GM19468 (cell line): Measurements from ENCODE around the gene BCO2.
"Not testable (repeated sequence)": the region's sequence is repeated elsewhere in the genome, so short reads cannot be mapped to it uniquely, and the experiment has no call there.

Experiments used
- ATAC-seq: cut with Tn5 transposase; IDR thresholded peaks from one replicate; pipeline ENCODE4 v1.9.1; 2021; ENCODE audit warnings: mild to moderate bottlenecking, moderate library complexity, moderate number of reproducible peaks; ENCODE audit not compliant: unreplicated experiment; ENCODE audit errors: extremely low read depth

Gene BCO2

GRCh38 chr11:112174789-112175598 lies at the start of gene BCO2:
Gene BCO2, plus strand, starts transcription at chr11:112175512. Its CDS starts 90 bp downstream, at chr11:112175602.
- ATAC-seq: no peak

- no peak for ATAC-seq
Measured at GRCh38 chr11:112127056-112127455, 48.3 kb upstream of the BCO2 start.

DNA sequence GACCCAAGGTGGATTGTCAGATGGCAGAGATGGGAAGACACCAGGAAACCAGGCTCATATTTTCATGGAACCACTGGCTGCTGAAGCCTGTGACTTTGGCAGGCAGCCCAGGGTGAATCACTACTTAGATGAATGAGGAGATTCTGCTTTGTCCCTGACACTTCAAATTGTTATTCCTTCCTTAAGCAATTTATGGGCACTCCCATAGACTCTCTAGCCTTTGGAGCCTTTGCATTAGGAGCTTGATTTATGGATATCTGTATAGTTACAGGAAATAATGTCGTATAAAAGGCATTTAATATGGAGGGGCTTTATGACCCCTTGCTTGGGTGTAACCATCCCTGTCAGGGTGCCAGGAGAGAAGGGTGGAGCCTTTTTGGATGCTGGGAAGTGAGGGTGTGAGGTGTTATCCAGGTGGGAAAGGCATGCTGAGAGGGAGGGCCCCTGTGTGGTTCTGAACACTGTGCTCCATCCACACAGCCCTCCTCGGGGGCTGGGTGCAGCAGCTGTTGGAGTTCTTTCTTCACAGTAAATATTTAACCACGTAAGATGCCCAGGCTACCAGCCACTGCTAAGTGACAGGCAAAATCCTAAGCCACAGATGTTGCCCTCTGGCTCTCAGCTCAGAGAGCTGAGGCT lies 46.7 kb upstream of the BCO2 start:
- ATAC-seq: no peak

DNA sequence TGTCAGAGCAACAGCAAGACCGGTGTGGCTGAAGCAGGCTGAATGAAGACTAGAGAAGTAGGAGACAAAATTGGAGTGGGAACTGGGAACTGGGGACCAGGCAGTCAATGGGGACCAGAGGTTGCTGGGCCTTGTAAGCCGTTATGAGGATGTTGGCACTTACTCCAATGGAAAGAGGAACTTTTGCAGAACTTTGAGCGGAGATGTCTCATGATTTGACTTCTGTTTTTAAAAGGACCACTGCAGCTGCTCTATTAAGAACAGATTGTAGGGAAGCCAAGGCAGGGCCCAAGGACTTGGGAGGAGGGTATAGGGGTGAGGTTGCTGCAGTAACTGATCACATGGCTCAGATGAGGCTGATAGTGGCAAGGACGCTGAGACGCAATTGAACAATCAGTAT lies 45.7 kb upstream of the BCO2 start:
- ATAC-seq: no peak

DNA sequence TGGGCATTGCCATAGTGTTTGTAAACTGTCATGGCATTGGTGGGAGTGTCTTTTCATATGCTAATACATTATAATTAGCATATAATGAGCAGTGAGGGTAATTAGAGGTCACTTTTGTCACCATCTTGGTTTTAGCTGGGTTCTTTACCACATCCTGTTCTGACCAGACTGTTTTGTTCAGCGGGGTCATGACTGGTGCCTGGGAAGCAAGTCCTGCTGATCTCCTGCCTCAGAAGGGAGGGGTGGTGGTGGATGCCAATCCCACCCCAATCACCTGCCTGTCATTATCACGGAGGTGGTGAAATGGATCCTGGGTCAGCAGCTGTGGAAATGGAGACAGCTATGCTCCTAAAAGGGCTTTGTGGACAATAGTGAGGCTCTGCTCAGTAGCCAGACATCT lies 42.6 kb upstream of the BCO2 start:
- no peak for ATAC-seq

GRCh38 chr11:112134473-112134872 lies 40.8 kb upstream of the BCO2 start:
- ATAC-seq: no peak

- ATAC-seq: no peak
Measured at GRCh38 chr11:112143597-112143996, 31.7 kb upstream of the BCO2 start.

DNA sequence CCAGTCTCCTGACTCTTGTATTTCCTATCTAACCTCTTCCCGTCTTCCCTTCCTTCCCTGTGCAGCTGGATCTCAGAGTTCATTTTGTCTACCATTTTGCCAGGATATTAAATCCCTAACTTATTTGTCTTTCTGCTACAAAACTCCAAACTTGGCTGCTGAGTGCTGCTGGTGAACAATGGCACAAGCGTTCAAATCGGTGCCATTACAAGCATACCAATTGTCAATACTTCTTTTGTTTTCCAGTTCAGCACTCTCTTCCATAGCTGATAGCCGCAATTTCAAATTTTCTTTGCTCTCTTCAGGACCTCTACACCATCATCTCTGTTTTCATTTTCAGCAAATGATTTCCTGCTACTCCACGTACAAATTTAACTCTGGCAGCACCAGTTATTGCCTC lies 24.8 kb upstream of the BCO2 start:
- ATAC-seq: no peak

DNA sequence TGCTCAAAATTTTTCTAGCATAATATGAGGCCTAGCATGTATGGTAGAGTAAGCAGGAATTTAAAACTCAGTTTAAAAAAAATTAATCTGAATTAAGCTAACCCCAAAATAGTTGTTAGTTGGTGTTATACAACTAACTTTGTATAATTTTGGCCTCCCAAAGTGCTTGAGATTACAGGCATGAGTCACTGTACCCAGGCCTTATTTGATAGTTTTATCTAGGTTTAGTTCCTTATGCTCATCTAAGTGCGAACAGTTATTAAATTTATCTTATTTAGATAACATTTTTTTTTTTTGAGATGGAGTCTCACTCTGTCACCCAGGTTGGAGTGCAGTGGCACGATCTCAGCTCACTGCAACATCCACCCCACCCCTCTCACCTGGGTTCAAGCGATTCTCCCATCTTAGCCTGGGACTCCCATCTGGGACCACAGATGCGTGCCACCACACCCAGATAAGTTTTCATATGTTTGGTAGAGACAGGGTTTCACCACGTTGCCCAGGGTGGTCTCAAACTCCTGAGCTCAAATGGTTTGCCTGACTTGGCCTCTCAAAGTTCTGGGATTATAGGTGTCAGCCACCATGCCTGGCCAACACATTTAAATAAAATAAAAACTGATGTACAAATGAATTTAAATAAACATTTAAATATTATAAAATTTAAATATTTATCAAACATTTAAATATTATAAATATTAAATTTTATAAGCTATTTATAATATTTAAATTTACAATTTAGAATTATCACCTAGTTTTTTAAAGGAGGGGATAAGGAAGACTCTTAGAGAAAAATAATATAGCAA lies 19.0 kb upstream of the BCO2 start:
- no peak for ATAC-seq

GRCh38 chr11:112156956-112157766 lies 18.2 kb upstream of the BCO2 start:
- ATAC-seq: no peak

- no peak for ATAC-seq
Measured at GRCh38 chr11:112159098-112160065, 15.9 kb upstream of the BCO2 start.

- ATAC-seq: no peak
Measured at GRCh38 chr11:112160091-112160848, 15.0 kb upstream of the BCO2 start.

- no peak for ATAC-seq
Measured at GRCh38 chr11:112161012-112161411, 14.3 kb upstream of the BCO2 start.

- not testable (repeated sequence) for ATAC-seq
Measured at GRCh38 chr11:112162200-112162599, 13.1 kb upstream of the BCO2 start.

- ATAC-seq: no peak
Measured at GRCh38 chr11:112162761-112163546, 12.4 kb upstream of the BCO2 start.

DNA sequence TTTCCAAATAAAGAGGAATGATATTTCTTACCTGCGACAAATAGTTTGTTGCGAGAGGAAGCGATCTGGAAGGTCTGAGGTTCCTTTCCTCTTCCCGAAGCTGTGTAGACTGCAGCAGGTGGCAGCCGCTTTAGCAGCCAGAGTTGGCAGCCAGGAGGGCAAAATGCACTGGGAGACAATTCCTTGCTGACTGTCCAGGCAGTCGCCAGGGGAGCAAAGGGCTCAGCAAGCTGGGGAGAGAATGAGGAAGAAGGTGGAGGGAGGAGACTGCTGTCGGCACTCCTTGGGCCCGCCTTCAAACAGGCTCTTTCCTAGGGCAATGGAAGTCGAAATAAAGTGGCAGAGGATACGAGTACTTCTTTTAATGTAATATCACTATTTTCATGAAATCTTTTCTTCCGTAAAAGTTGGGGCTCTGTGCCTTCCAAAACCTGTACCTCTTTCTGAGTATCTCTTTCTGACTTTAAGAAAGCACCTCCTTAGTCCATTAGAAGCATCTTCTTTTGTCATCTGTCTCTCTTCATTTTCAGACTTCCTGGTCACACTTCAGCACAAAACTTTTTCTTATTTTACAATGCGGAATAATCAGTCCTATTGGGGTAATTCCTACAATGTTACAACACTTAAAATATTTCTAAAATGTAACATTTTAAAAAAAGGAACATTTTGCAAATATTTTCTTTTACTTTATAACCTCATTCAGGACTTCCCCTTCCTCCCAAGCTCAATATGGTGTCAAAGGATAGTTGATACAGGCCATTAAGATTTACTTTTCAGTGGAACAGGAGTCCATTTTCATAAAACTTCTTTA lies 11.2 kb upstream of the BCO2 start, which contains the start of gene IL18:
Gene IL18 (minus strand): TSS at position 220 of the 811 bp plus-strand sequence. CDS start 9,041 bp downstream, outside the sequence.
- ATAC-seq: no peak

GRCh38 chr11:112165049-112165448 lies 10.3 kb upstream of the BCO2 start:
- ATAC-seq: no peak
